Endothelial cell of umbilical vein (primary cell): ENCODE measurements around the gene APP. TPM values are rescaled to one million over a fixed set of nuclear protein-coding genes. Genes with fewer than 3 reads are reported as not detected.

Experiments
- BruUV-seq: library from RNA; stranded (reverse); fragments of 400-500 nt; replicated peaks from 2 replicates; lab custom pipeline; 2021; lab: Mats Ljungman, UMichigan
- CTCF ChIA-PET: fragments of 300-600, 350-600 bp; sonication (Branson Sonifier 250); formaldehyde crosslinking; loops from one replicate; lab custom pipeline; 2021; ENCODE audit warnings: antibody characterized with exemption, inconsistent platforms; lab: Charles Lee
- POLR2A ChIA-PET: fragments of 300-600, 350-600 bp; sonication (Branson Sonifier 250); formaldehyde crosslinking; loops from one replicate; lab custom pipeline; 2021; ENCODE audit warnings: antibody characterized with exemption, inconsistent platforms; lab: Charles Lee
- DNase-seq: peaks from one replicate; pipeline ENCODE4 v3.0.0-alpha.2; 2011; ENCODE audit warnings: low read depth, low spot score
- FAIRE-seq: peaks from 2 replicates; lab custom pipeline; 2011; peaks lifted over from hg19 to GRCh38; lab: Jason Lieb, UNC
- H2AFZ ChIP-seq: 2 replicates; pipeline ENCODE4 v1.6.0; 2012; ENCODE audit warnings: low read depth, low read length, control low read depth, inconsistent platforms
- H3K27ac ChIP-seq: 2 replicates; pipeline ENCODE4 v1.5.1; 2011; ENCODE audit warnings: low read depth, mild to moderate bottlenecking, control low read depth, low read length, moderate library complexity; ENCODE audit not compliant: insufficient read depth
- H3K27me3 ChIP-seq, 2 experiments: 2 replicates each; pipeline versions ENCODE4 v1.6.0 to v1.6.1; 2011; ENCODE audit warnings: low read length in 2 of 2, mixed read lengths in 1 of 2; ENCODE audit not compliant: control insufficient read depth in 2 of 2, insufficient read depth in 2 of 2
- H3K36me3 ChIP-seq, 2 experiments: 2 replicates in 1 of 2; 3 replicates in 1 of 2; pipeline ENCODE4 v1.5.1; 2011; ENCODE audit warnings: low read length in 2 of 2, mild to moderate bottlenecking in 1 of 2, moderate library complexity in 1 of 2; ENCODE audit not compliant: control insufficient read depth in 2 of 2, insufficient read depth in 2 of 2; ENCODE audit errors: extremely low read depth in 1 of 2
- H3K4me1 ChIP-seq: 3 replicates; pipeline ENCODE4 v1.5.1; 2011; ENCODE audit warnings: mild to moderate bottlenecking, low read length; ENCODE audit not compliant: control insufficient read depth, insufficient read depth; ENCODE audit errors: extremely low read depth
- H3K4me2 ChIP-seq: 2 replicates; pipeline ENCODE4 v1.6.1; 2011; ENCODE audit warnings: low read length, control low read depth, mixed read lengths; ENCODE audit not compliant: insufficient read depth
- H3K4me3 ChIP-seq, 3 experiments: fragments of 200-600 bp in 1 of 3; sonication (generic), shearing (Covaris generic) in 1 of 3; replicated peaks in 1 of 3; 2 replicates each; pipeline ENCODE4 v1.5.1; 2011 to 2016; ENCODE audit warnings: control low read depth in 3 of 3, low read length in 3 of 3, mild to moderate bottlenecking in 2 of 3, inconsistent platforms in 1 of 3, low read depth in 1 of 3, moderate library complexity in 1 of 3; ENCODE audit not compliant: insufficient read depth in 1 of 3
- H3K79me2 ChIP-seq: 2 replicates; pipeline ENCODE4 v1.6.0; 2012; ENCODE audit warnings: low read length, inconsistent platforms; ENCODE audit not compliant: control insufficient read depth, insufficient read depth
- H3K9ac ChIP-seq: replicated peaks from 2 replicates; pipeline ENCODE3; 2011; ENCODE audit warnings: low read length, control low read depth; ENCODE audit not compliant: insufficient read depth; ENCODE audit errors: extremely low read depth
- H3K9me1 ChIP-seq: replicated peaks from 3 replicates; pipeline ENCODE4 v1.6.0; 2011; ENCODE audit warnings: mild to moderate bottlenecking, low read length; ENCODE audit not compliant: control insufficient read depth, insufficient read depth; ENCODE audit errors: extremely low read depth
- H3K9me3 ChIP-seq: replicated peaks from 2 replicates; pipeline ENCODE4 v1.5.1; 2012; ENCODE audit warnings: low read length, inconsistent platforms; ENCODE audit not compliant: control insufficient read depth, insufficient read depth
- H4K20me1 ChIP-seq: replicated peaks from 2 replicates; pipeline ENCODE3; 2011; ENCODE audit warnings: mild to moderate bottlenecking, low read length; ENCODE audit not compliant: control insufficient read depth, insufficient read depth; ENCODE audit errors: extremely low read depth
- CTCF ChIP-seq, 2 donors: IDR thresholded peaks; 1 replicate in 1 of 2; 2 replicates in 1 of 2; pipeline ENCODE4 v1.5.1; 2011; ENCODE audit warnings: low read length in 2 of 2, mild to moderate bottlenecking in 2 of 2, moderate library complexity in 2 of 2, control low read depth in 1 of 2, inconsistent platforms in 1 of 2, low read depth in 1 of 2; ENCODE audit not compliant: insufficient read depth in 1 of 2; ENCODE audit errors: extremely low read depth in 1 of 2
- EZH2 ChIP-seq: IDR thresholded peaks from 2 replicates; pipeline ENCODE4 v1.6.1; 2012; ENCODE audit warnings: borderline replicate concordance, low read depth, mild to moderate bottlenecking, moderate library complexity, low read length, inconsistent platforms; ENCODE audit not compliant: severe bottlenecking
- FOS ChIP-seq: IDR thresholded peaks from 2 replicates; pipeline ENCODE4 v1.6.1; 2011; ENCODE audit warnings: mild to moderate bottlenecking, low read length, moderate library complexity, borderline replicate concordance; ENCODE audit not compliant: insufficient read depth
- GATA2 ChIP-seq: IDR thresholded peaks from 2 replicates; pipeline ENCODE4 v1.7.0; 2011; ENCODE audit warnings: low read depth, mild to moderate bottlenecking, moderate library complexity, mixed read lengths, low read length; ENCODE audit not compliant: insufficient read length, insufficient read depth
- JUN ChIP-seq: IDR thresholded peaks from 2 replicates; pipeline ENCODE4 v1.6.1; 2011; ENCODE audit warnings: borderline replicate concordance, low read depth; ENCODE audit not compliant: insufficient read length, insufficient read depth
- MAX ChIP-seq: IDR thresholded peaks from 2 replicates; pipeline ENCODE4 v1.6.1; 2011; ENCODE audit not compliant: insufficient read depth, insufficient read length
- MYC ChIP-seq: IDR thresholded peaks from one replicate; pipeline ENCODE4 v1.6.1; 2011; ENCODE audit warnings: mild to moderate bottlenecking, low read depth, low read length
- POLR2A ChIP-seq: IDR thresholded peaks from 2 replicates; pipeline ENCODE4 v1.6.1; 2012; ENCODE audit warnings: low read depth, mild to moderate bottlenecking, control low read depth, low read length
- POLR2AphosphoS5 ChIP-seq: IDR thresholded peaks from 2 replicates; pipeline ENCODE4 v1.6.1; 2012; ENCODE audit warnings: low read depth, mild to moderate bottlenecking, control low read depth, low read length, moderate library complexity; ENCODE audit not compliant: insufficient read depth
- dilution Hi-C: fragments of 300-500 bp; cut with MboI; formaldehyde crosslinking; loops from one replicate; pipeline ENCODE4 v1.15.0; 2019; ENCODE audit warnings: low sequenced_read_pairs; ENCODE audit not compliant: extremely low pct_ligation_motif_present
- intact Hi-C: fragments of 100-400 bp; cut with micrococcal nuclease; formaldehyde crosslinking; loops from one replicate; pipeline ENCODE4 v1.10.0; 2022
- polyA plus RNA-seq, 4 experiments: library from polyadenylated mRNA; depleted of rRNA in 3 of 4; stranded (reverse) in 3 of 4; unstranded in 1 of 4; fragments of >200 nt; gene quantifications; 2 replicates each; pipeline versions ENCODE4 v1.2.1 to v1.2.3, GENCODE V29; 2011 to 2012; ENCODE audit warnings: missing spikeins in 1 of 4
- total RNA-seq: library from RNA; stranded (reverse); gene quantifications from 2 replicates; pipeline ENCODE4 v1.2.3, GENCODE V29; 2021

Gene APP
- total and polyA plus RNA-seq, 2 donors (not counting 3 experiments of a cell fraction or from before 2014, with no cell fraction given): 914 to 928 TPM

- Histone ChIP-seq H3K4me2 (no peak overlapping the region), H3K27ac (no peak overlapping the region), H3K9ac (no peak overlapping the region), H3K4me1 (peaks cover 16% of the 10 kb centered on the region), H3K9me1 (no peaks in the 10 kb centered on the region), H3K9me3 (no peaks in the 10 kb centered on the region), H2AFZ (no peak overlapping the region), H3K79me2 (peaks cover 98% of the 10 kb centered on the region), H4K20me1 (peaks cover 10% of the 10 kb centered on the region), H3K4me3 (no peak overlapping the region), H3K27me3 (no peaks in the 10 kb centered on the region), H3K36me3 (no peaks in the 10 kb centered on the region)
- DNase-seq (no peak), FAIRE-seq (no peak)
- dilution Hi-C loops: loop anchor here (25.0 kb wide), 1 partner anchor 267 kb away; no protein-coding TSS in a partner anchor
- CTCF ChIA-PET: interaction anchor here (1.5 kb wide), 1 partner anchor 14 kb away, joined by 3 read pairs; no protein-coding TSS in a partner anchor
- BruUV-seq: no TSS peak
- POLR2A ChIA-PET: no interaction called here
- intact Hi-C loops: no loop called here
- no peak for TF ChIP-seq CTCF (IDR thresholded peaks at IDR 0.05; ENCODE audit: extremely low read depth in 1 of 2, insufficient read depth in 1 of 2, low read depth in 1 of 2, low read length in 2 of 2)
These were observed 15.8 kb downstream of the APP start for GRCh38 chr21:26154753-26155152.

GRCh38 chr21:26153758-26154157, 16.8 kb downstream of the APP start:
- ChIA-PET CTCF (interaction anchor here (1.5 kb wide), 1 partner anchor 15 kb away, joined by 3 read pairs; no protein-coding TSS in a partner anchor), POLR2A (no interaction called here)
- peaks cover 26% of the 10 kb centered on the region for H3K4me1 ChIP-seq
- no peak overlapping the region for H2AFZ ChIP-seq
- no peaks in the 10 kb centered on the region for H3K36me3 ChIP-seq
- dilution Hi-C loops: loop anchor here (25.0 kb wide), 1 partner anchor 266 kb away; no protein-coding TSS in a partner anchor
- no peak for FAIRE-seq
- no peak overlapping the region for H3K27ac ChIP-seq
- no peaks in the 10 kb centered on the region for H3K9me3 ChIP-seq
- TF ChIP-seq CTCF (IDR thresholded peaks at IDR 0.05; ENCODE audit: extremely low read depth in 1 of 2, insufficient read depth in 1 of 2, low read depth in 1 of 2, low read length in 2 of 2) (no peak), POLR2A (no peak), MAX (no peak), POLR2AphosphoS5 (no peak), JUN (no peak), GATA2 (no peak), FOS (no peak), EZH2 (no peak), MYC (no peak)
- no peak overlapping the region for H3K4me2 ChIP-seq
- no peak overlapping the region for H3K4me3 ChIP-seq
- H3K9me1 ChIP-seq: no peaks in the 10 kb centered on the region
- H3K79me2 ChIP-seq: peaks cover 97% of the 10 kb centered on the region
- no peaks in the 10 kb centered on the region for H3K27me3 ChIP-seq
- no peak overlapping the region for H3K9ac ChIP-seq
- no TSS peak for BruUV-seq
- intact Hi-C loops: no loop called here
- no peak for DNase-seq
- H4K20me1 ChIP-seq: peaks cover 9% of the 10 kb centered on the region
